GM21423 (cell line): ENCODE measurements around the gene FDCSP.
"Not testable (repeated sequence)": the region's sequence is repeated elsewhere in the genome, so short reads cannot be mapped to it uniquely, and the experiment has no call there.

Experiments
- ATAC-seq: cut with Tn5 transposase; IDR thresholded peaks from one replicate; pipeline ENCODE4 v1.9.1; 2021; ENCODE audit warnings: mild to moderate bottlenecking, moderate library complexity; ENCODE audit not compliant: unreplicated experiment

FDCSP gene

DNA sequence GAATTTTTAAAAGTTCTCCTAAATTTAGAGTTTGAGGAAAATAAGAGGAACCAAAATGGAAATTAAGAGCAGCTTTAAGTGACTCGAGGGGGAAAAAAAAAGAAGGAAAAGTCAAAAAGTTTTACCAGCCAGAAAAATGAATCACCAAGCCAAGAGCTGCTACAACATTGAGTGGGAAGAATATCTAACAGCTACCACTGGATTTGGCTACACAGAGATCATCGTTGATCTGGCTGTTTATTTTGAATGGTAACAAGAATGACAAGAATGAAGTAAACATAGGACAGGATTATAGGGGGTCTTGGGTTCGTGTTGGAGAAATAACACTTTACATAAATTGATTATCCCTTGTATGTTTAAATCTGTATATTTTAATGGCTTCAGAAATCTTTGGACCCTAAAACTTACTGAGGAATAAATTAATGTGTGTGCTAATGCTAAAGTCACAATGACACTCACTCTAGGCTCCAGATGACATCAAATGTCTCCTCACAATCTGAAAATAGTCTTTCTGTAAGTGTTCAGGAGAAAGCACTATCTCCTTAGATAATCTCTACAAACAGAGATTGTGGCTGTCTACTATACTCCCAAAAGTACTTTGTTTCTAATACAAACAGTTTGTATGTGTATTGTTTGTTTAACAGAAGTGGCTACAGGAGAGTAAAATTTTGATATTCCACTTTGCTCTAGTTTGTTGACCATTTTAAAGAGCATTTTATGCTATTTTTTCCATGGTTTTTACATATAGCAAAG lies 13.4 kb downstream of the FDCSP start:
- no peak for ATAC-seq

DNA sequence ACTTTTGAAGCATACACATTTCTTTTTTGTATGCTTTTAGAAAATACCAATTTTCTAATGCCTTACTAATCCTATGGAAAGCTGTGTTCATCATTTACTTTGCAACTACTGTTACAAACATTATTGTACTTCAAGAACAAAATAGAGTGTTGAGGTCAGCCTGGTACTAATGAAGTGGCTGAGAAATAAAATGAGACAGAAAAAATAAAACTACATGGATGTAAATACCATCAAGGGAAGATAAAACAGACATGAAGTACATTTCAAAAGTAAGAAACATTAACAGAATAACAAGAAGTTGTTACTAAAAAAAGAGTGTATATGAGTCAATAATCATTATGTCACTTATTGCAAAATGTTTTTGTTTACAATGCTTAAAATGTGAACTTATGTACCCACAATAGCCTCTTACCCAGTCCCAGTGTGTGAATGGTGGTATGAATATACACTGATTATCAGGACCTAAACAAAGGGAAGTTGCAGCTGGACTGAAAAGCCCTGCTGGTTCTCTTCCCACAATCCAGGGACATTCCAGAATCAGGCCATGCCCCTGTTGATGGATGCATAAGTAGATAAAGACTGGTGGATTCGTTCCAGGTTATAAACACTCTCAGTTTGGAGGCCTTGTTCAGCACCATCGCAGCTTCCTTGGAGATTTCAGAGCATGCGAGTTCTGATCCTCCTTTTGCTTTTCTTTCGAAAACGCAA lies 14.1 kb downstream of the FDCSP start:
- no peak for ATAC-seq

DNA sequence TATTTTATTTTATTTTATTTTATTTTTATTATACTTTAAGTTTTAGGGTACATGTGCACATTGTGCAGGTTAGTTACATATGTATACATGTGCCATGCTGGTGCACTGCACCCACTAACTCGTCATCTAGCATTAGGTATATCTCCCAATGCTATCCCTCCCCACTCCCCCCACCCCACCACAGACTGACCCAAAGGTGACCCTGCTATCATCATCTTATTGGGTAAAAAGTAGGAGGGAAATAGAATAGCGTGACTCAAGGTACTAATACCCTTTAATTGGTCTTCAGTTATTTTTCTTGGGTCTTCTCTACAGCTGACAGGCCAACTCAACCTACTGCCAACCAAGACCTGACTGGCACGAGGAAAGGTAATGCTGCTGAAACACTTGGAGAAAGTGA lies 16.4 kb downstream of the FDCSP start, which contains the start of gene CSN3:
CSN3 (plus strand) TSS at position 301 of the 400 bp plus-strand sequence. CDS start 2,223 bp downstream, outside the sequence.
- ATAC-seq = not testable (repeated sequence)

DNA sequence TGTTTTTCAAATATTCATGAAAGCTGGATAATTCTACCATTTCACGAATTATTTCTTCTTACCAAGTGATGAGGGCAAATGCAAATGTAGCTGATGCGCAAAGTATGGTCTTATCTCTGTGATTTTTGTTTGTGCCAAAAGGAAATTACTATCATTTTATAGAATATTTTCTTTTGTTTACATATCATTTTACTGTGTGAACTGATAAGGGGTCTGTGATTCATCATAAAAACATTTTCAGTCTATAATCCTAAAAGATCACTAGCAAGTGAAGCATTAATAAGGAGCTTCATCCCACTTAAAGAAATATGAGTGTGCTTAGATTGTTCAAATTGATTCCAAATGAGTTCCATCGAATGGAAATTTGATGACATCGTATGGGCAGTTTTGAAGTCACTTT lies 17.2 kb downstream of the FDCSP start:
- ATAC-seq = no peak

DNA sequence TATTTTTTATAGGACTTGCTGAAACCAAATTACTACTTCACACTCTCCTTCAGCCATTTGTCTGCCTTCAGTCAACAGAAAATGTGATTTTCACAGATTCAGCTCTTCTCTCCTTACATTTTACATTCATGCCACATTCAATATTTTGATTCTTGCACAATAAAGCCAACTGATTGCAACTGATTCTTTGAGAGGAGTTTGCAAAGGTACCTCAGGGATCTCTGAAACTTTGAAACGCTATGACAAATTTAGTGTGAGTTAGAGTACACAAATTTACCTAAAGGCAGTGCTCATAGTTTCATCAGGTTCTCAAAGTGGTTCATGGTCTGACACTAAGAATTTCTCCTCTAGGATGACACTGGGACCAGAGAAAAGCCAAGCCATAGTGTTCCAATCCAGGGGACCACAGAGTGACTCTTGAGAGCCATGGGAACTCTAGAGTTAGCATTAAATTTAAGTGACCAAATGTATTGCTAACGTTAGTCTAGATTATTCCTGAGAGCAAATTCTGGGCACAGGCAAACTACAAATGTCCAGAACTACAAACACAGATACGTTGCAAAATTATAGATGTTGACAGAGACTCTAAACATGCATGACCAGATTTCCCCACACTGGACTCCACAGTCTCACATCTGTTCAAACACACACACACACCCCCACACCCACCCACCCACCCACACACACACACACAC lies 25.5 kb downstream of the FDCSP start:
- ATAC-seq = no peak

DNA sequence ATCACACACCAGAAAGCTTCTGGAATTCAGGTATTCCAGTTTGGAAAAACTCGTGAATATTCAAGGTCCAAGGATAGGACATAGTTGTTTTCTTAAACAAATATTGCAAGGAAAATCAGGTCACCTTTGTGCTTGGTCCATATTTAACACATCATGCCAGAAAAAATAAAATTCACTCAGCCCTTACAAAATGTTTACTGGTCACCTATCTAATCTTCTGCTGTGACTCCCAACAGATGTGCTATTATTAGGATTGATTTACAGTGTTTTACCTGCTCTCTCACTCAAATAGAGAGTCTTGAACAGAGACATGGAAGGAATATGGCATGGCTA lies 26.0 kb downstream of the FDCSP start:
- no peak for ATAC-seq

DNA sequence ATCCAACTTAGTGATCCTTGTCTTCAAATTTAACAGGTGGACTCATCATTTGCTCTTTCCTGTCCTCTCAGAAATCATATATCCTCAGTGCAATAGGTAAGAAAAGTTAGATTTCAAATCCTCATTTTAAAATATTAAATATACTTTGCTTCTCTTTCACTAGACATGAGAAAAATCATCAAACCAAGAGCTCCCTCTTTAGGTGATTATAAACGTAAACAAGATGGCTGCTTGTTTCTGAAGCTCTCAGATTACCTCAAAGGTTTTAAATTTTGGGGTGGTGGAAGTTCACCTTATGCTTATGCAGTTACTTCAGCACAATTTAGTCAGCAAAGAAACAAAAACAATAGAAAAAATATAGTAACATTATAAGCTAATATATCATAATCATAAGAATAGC lies 43.8 kb downstream of the FDCSP start:
- no peak for ATAC-seq

DNA sequence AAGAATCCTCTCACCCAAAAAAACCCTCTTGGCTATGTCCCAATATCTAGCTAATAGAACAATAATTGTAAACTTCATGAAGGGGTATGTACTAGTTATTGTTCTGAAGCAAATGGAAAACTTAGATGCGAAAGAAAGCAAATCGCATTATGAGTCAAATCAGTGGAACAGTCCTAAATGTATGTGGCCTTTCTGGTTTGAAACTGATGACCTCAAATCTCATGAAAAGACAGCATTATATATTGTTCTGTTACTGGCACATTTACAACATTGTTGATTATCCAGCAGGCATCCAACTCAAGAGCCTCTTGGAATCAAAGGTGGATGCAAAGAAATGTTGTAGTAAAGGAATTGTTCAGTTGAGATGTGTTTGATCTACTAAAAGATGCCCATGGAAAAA lies 51.2 kb downstream of the FDCSP start:
- no peak for ATAC-seq

DNA sequence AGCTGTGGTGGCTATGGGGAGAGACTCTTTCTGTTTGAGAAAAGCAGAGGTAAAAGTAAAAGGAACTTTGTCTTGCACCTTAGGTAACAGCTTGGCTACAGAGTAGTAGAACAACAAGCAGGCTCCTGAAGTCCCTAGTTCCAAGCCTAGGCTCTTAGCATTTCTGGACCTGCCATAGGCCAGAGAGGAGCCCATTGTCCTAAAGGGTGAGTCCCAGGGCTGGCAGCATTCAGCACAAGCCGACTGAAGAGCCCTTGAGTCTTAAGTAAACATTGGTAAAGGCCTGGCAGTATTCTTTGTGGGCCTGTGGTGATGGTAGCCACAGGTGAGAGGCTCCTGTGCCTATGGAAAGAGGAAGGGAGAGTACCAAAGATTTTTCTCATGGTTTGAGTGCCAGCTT lies 54.6 kb downstream of the FDCSP start:
- ATAC-seq = no peak
